GM21390 (cell line): ENCODE results near the gene CDX2.

Experiments used
- ATAC-seq: cut with Tn5 transposase; IDR thresholded peaks from one replicate; pipeline ENCODE4 v1.9.1; 2021; ENCODE audit not compliant: unreplicated experiment

The CDX2 gene

GRCh38 chr13:27979001-27979643, 10.0 kb upstream of the CDX2 start:
- ATAC-seq: no peak

- ATAC-seq: no peak
Measured at GRCh38 chr13:27978301-27978968, 9.3 kb upstream of the CDX2 start.

GRCh38 chr13:27977476-27978300, 8.6 kb upstream of the CDX2 start:
- no peak for ATAC-seq

GRCh38 chr13:27976362-27977091, 7.4 kb upstream of the CDX2 start:
- ATAC-seq: no peak

GRCh38 chr13:27975564-27976361, 6.6 kb upstream of the CDX2 start:
- ATAC-seq: no peak

GRCh38 chr13:27973961-27974662, 5.0 kb upstream of the CDX2 start:
- ATAC-seq: no peak

- no peak for ATAC-seq
Measured at GRCh38 chr13:27973291-27973690, 4.2 kb upstream of the CDX2 start.

GRCh38 chr13:27972478-27972820, 3.3 kb upstream of the CDX2 start:
- no peak for ATAC-seq

GRCh38 chr13:27971776-27972477, 2.8 kb upstream of the CDX2 start:
- no peak for ATAC-seq

- no peak for ATAC-seq
Measured at GRCh38 chr13:27971236-27971645, 2.1 kb upstream of the CDX2 start.

GRCh38 chr13:27970382-27971235, 1.5 kb upstream of the CDX2 start:
- no peak for ATAC-seq

GRCh38 chr13:27969866-27970229, 733 bp upstream of the CDX2 start:
- no peak for ATAC-seq

- no peak for ATAC-seq
Measured at GRCh38 chr13:27968316-27969081, 616 bp downstream of the CDX2 start.

GRCh38 chr13:27967736-27968315, 1.3 kb downstream of the CDX2 start:
- no peak for ATAC-seq

GRCh38 chr13:27967203-27967735, 1.8 kb downstream of the CDX2 start:
- ATAC-seq: no peak

- ATAC-seq: no peak
Measured at GRCh38 chr13:27966641-27967202, 2.4 kb downstream of the CDX2 start.
